Breast epithelium (tissue), 3 donors: Measurements from ENCODE around the gene BET1L.

ENCODE experiments used
- POLR2A ChIP-seq: fragments of 450-650 bp; IDR thresholded peaks from one replicate; pipeline ENCODE4 v1.6.1; 2016; ENCODE audit warnings: antibody characterized with exemption, mild to moderate bottlenecking, moderate library complexity
- POLR2AphosphoS5 ChIP-seq, 3 donors: sonication (generic); formaldehyde crosslinking; IDR thresholded peaks; one replicate each; pipeline ENCODE4 v1.6.1; 2017; ENCODE audit warnings: antibody characterized with exemption in 3 of 3
- TF ChIP-seq, protein P1 (sequence below), 3 donors: fragments of 450-650 bp; IDR thresholded peaks; one replicate each; pipeline ENCODE4 v1.5.1; 2016 to 2017; ENCODE audit warnings: antibody characterized with exemption in 3 of 3, mild to moderate bottlenecking in 3 of 3, moderate library complexity in 3 of 3

DNA sequence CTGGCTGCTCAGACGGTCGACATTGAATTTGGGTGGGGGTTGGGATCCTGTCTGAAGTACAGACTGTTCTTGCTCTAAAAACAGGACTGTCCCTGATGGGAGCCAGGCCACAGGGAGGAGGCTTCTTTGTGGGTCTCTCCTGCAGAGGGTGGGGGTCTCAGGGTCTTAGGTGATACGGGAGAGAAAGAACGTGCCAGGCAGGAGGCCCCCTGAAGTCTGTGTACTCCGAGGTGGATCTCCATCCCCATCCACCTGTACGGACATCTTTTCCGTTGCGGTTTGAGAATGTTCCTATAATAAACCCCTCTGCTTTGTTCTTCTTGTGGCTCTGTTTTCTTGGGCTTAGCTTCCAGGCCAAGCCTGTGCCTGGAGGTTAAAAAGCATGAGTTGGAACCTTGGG, 45.5 kb upstream of the BET1L start:
- TF ChIP-seq, protein P1, sequence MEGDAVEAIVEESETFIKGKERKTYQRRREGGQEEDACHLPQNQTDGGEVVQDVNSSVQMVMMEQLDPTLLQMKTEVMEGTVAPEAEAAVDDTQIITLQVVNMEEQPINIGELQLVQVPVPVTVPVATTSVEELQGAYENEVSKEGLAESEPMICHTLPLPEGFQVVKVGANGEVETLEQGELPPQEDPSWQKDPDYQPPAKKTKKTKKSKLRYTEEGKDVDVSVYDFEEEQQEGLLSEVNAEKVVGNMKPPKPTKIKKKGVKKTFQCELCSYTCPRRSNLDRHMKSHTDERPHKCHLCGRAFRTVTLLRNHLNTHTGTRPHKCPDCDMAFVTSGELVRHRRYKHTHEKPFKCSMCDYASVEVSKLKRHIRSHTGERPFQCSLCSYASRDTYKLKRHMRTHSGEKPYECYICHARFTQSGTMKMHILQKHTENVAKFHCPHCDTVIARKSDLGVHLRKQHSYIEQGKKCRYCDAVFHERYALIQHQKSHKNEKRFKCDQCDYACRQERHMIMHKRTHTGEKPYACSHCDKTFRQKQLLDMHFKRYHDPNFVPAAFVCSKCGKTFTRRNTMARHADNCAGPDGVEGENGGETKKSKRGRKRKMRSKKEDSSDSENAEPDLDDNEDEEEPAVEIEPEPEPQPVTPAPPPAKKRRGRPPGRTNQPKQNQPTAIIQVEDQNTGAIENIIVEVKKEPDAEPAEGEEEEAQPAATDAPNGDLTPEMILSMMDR (IDR thresholded peaks at IDR 0.05) = no peak
- TF ChIP-seq POLR2A (no peak), POLR2AphosphoS5 (IDR thresholded peaks at IDR 0.05) (no peak)
